GM12874 (cell line): Measurements from ENCODE around the gene ABI1.

Source experiments
- CTCF ChIP-seq: IDR thresholded peaks from 2 replicates; pipeline ENCODE4 v1.5.1; 2011; ENCODE audit warnings: low read depth, mild to moderate bottlenecking, control low read depth, low read length, moderate library complexity; ENCODE audit not compliant: insufficient read depth

The ABI1 gene

GRCh38 chr10:26727005-26727404 is 133.8 kb downstream of the ABI1 start:
- no peak for TF ChIP-seq CTCF

- TF ChIP-seq CTCF = peak; percentile 60; the same call in 1 of the 2 replicates
Observed at GRCh38 chr10:26725837-26726727, 134.7 kb downstream of the ABI1 start.

GRCh38 chr10:26723016-26723415 is 137.7 kb downstream of the ABI1 start:
- TF ChIP-seq CTCF = no peak

GRCh38 chr10:26721561-26721960 is 139.2 kb downstream of the ABI1 start:
- TF ChIP-seq CTCF = no peak

- TF ChIP-seq CTCF = no peak
Observed at GRCh38 chr10:26717476-26717875, 143.3 kb downstream of the ABI1 start.

- TF ChIP-seq CTCF = no peak
Observed at GRCh38 chr10:26715137-26715487, 145.6 kb downstream of the ABI1 start.

- TF ChIP-seq CTCF = no peak
Observed at GRCh38 chr10:26714415-26715136, 146.2 kb downstream of the ABI1 start.
